Measurements from ENCODE around the gene ANO6.
A peak's percentile ranks its signal among the peaks of the same experiment; 100 is the strongest.

ANO6 gene

DNA sequence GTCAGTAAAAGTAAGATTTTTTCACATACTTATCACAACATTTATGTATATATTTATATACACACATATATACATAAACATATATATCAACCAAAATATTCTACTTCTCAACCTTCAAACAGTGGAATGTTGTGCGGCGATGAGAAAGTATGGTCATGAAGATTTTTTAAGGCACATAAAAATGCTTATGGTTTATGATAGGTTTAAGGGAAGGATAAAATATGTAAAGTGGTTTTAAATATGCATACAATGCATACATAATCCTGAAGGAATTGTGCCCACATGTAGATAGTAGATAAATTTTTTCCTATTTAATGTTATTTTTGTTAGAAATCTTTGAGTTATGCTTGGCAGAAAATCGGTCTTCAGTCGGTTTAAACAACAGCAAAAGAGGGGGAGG lies 182.7 kb downstream of the ANO6 start:
- DNase-seq (ENCODE audit: low read depth, low spot score), result no peak

DNA sequence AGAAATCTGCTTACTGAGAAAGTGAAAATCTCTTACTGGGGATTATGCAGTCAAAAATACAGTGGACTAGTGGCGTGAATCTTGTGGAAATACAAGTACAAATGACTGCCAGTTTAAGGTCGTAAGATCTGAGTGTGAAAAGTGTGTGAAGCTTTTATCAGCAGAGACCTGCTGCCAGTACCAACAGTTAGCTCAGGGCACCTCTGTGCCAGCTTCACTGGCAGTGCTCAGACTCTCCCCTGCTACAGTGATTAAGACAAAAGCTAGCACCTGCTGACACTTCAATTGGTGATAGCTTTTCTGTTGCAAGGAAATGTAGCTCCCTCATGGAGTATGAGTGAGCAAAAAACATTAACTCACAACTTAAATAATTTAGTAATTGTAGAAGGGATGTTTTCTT lies 185.1 kb downstream of the ANO6 start:
- DNase-seq (ENCODE audit: low read depth, low spot score), result no peak

DNA sequence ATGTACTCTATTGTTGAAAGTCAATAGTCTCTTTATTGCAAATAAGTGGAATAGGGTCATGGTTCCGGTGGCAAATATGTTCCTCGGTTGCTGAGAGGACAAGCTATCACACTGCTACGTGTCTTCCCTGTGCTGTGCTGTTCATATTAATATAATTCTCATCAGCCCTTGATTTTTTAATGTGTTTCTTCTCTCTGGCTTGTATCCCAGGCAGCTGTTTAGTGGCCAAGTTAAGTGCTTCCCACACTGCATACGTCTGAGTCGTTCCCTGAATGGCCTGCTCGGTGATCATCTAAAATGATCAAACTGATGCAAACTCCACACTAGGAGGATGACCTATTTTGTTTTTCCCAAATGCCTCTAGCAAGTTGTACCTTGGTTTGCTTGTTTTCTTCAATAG lies 186.4 kb downstream of the ANO6 start:
- no peak for DNase-seq (ENCODE audit: low read depth, low spot score)

DNA sequence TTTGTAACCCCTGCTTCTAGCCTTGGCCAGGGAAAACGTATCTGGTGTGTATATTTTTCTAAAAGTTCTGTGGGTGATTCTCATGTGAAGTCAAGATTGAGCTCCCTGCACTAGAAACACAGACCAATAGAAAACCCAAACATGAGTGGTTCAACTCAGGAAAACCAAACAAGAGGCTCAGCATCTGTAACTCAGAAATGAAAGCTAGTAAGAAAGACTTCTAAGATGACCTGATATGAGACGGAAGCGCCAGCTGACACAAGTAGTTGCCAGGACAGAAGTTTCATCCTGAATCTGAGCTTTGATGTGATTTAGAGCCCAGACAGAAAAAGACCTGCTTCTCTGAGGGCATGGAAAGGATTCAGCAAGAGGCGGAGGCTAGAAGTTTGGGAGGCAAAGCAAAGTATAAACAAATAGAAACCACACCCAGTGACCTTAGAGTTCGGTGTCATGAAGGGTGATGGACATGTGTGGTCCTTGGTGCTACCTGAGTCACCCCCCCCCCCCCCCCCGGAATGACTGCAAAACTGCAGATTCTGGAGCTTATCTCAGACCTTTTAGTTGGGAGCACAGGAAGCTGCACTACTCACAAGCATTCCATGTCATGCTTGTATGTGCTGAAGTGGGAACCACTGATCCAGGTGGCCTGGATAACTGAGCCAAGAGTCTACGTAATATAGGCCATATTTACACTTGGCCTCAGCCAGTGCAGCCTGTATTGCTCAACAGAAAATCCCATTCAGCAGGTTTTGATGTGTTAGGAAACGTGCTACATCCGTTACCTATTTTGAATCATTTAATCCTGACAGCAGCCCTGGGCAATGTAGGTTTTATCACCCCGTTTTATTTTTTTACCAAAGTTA lies 191.3 kb downstream of the ANO6 start:
- no peak for DNase-seq (ENCODE audit: low read depth, low spot score)

DNA sequence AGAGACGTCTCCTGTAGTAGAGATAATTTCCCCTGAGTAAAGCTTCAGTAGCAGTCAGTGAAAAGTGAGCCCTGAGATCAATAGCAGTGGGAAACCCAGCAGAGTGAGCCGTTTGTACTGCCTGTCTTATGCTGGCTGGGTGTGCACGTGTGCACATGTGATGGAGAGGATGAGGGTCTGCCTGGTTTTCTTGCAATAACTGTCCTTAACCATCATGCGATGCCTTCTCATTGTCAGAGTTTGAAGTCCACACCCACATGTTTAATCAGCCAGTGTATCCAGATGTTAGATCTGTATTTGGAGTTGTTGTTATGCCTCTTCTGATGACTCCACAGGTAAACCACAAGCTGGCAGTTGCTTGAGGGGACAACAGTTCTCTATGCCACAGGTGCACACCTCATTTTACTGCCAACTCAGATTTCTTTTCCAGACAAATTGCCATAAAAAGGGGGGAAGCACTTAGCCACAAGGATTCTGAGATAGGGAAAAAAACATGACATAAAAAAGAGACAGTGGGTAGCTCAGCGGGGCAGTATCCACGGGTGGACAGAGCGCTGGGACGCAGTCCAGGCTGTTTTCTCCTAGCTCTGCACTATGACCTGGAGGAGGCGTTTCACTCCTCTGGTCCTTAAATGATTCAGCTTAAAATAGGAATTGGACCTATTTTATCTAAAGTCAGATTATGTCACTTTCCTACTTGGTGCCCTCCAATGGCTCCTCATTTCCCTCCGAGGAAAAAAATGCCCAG lies 192.3 kb downstream of the ANO6 start:
- no peak for DNase-seq (ENCODE audit: low read depth, low spot score)

DNA sequence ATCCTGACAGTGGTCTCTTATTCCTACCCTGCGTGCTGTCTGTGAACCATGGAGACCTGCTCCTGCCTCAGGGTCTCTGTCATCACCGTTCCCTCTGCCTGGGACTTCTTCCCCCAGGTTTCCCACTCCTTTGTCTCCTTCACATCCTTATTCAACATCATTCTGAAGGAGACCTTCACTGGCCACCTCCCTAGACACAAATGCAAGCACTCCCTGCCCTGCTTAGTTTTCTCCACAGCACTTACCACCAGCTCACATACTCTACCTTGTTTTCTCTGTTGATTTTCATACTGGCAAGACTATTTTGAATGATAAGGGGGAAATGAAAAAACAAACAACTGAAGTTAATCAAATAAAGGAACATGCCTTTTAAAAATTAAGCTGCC lies 192.8 kb downstream of the ANO6 start:
- no peak for DNase-seq (ENCODE audit: low read depth, low spot score)

DNA sequence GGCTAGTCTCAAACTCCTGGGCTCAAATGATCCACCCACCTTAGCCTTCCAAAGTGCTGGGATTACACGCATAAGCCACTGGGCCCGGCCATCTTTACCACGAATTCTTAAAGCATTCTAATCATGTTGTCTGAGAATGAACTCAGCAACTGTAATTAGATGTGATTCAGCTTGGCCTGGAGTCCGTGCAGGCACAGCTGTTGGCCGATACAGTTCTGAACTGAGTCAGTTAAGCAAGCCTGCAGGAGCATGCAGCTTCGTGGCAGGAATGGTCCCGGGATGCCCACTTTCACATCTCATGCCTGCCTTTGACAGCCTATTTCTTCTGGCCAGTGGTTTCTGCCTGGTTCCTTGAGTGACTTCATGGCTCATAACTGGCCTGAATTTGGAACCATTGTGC lies 194.1 kb downstream of the ANO6 start:
- DNase-seq (ENCODE audit: low read depth, low spot score), result no peak

DNA sequence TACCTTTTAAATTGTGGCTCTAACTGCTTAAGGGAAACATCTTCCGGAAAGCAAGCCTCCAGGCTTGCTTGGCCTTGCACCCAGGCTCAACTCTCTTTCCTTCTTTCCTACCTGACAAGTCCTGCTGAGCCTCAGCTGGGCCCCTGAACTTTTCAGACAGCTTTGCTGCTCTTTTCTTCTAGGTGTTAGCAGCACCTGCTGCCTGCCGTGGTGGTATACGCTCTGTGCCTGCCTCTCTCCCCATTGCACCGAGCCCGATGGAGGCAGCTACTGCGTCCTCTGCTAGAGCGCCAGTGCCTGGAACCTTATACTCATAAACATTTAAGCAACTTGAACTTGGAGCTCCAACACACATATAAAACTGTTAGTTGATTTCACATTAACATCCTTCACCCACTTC lies 195.7 kb downstream of the ANO6 start:
- DNase-seq (ENCODE audit: low read depth, low spot score), result no peak

DNA sequence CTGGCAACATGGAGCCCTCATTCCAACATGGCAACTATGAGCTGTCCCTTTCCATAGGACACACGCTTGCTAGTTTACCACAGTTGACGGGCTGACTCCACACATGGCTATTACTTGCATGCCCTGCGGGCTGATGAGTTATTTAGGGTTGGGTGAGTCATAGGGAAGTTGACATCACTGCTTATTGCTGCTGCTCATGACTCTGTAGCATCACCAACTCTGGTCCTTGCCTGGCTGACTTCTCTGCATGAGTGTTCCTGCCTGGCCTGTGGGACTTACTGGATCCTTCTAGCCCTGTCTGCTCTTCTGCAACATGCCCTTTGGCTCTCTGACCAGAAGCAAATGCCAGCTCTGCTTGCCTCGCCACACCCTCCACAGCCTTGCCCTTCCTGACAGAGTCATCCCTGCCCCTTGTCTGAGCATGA lies 199.5 kb downstream of the ANO6 start:
- DNase-seq (ENCODE audit: low read depth, low spot score), result peak; percentile 73

DNA sequence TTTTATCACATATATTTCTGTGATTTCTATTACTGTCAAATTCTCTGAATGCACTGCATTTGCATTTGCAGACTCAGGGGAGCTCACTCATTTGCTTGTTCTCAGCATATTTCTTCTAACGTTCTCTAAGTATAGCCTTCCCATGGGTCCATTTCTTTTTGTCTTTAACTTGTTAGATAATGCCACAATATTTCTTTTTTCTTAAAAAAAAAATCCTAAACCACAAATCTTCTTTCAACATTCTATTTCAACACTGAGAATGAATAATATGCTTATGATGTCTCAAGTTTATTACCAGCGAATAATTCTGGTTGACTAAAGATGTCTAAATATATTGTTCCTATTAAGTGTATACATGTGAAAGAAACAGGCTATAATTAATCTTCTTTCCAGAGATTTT lies 200.2 kb downstream of the ANO6 start:
- no peak for DNase-seq (ENCODE audit: low read depth, low spot score)

DNA sequence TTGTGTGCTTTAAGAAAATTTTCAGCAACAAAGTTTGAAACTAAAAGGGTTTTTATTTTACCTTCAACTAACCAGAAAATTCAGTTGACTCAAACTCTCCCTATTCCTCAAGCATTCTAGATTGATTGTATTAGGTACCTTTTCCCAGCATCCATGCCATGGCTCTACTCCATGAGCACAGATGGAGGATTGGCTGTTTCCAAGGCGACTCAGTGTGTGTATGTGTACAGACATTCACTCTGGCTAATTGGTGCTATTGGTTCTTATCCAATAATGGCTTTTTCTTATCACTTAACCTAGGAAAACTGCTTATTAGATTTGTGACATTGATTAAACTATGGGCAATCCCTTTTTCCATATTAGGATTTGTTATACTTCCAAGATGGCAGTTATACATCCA lies 202.6 kb downstream of the ANO6 start:
- no peak for DNase-seq (ENCODE audit: low read depth, low spot score)

DNA sequence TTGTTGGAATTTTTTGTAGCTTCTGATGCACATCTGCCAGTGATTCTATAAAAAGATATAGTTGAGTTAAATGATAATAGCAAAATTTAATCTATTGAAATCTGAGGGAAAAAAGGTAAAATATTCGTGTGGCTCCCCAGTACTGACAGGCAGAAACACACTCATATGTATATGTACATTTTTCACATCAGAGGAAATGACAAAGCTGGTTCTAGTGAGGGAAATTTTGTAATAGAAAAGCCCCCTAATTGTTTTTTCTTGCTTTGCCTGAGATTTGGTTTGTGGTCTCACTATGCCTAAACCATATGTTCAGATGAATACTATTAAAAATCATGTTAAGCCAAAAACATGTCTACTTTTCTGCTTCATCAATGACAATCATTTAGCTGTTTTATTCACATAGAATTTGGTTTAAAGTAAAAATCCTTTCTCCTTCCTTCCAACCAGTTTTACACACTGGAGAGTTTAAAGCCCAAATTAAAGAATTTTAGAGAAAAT lies 203.5 kb downstream of the ANO6 start:
- DNase-seq (ENCODE audit: low read depth, low spot score), result no peak

DNA sequence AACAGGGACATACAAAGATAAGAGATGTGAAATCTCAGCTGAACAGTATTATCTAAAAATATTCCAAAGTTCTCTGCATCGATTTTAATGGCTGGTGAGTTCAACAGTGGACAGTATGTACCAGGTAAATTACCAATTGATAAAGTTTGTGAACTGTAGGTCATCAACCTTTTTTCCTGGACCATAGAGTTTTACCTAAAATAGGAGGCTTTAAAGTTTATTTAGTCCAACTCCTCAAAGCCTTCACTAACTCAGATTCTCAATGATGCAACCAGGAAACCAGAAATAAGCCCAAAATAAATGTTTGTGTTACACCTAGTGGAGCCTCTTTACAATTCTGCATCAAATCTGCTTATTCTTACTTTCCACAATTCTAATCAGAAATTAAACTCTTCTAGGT lies 205.8 kb downstream of the ANO6 start:
- DNase-seq (ENCODE audit: low read depth, low spot score), result no peak

DNA sequence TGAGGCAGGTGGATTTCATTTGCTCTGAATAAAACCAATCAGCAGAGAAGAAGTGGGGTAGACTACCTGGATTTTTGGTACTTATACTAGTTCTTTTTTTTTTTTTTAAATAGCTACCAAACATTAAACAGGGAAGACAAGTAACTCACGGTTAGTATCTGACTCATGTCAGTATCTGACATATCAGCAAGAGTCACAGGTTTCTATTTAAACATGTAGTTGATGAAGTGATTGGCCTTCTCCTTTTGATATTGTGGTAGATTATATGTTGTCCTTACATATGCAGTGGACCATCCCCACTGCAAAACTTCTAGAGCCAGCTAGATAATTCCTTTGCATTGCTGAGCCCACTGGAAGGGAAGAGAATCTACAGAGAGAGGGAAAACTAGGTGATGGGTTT lies 208.0 kb downstream of the ANO6 start:
- DNase-seq (ENCODE audit: low read depth, low spot score), result no peak

DNA sequence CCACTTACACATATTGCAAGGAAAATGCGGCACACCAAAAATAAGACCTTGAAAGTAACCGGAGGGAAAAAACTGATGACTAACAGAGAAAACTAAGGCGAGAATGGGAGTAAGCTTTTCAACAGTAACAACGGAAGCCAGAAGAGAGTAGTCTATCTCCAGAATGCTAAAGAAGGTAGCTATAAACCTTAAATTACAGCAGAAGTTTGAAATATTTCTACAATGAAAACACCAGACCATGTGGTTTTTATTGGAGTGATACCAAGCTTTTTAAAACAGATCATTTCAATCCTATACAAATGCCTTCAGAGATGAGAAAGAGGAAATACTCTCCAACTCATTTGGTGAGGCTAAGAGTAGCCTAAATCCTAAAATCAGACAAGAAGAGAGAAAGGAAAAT lies 209.5 kb downstream of the ANO6 start:
- no peak for DNase-seq (ENCODE audit: low read depth, low spot score)

DNA sequence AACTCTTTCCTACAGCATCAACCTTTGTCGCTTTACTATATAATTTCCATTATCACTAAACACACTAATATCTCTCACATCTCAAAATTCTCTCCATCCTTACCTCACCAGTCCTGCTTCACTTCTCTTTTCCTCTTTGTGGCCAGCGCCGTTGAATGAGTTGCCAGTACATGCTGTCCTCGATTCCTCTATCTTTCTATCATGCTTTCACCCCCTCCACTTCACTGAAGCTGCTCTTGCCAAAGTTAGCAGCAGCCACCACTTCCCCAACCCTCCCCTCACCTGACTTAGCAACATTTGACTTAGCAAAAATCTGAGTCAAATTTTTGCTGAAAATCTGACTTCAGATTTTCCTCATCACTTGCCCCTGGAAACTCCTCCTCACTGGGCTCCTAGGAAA lies 210.4 kb downstream of the ANO6 start:
- DNase-seq (ENCODE audit: low read depth, low spot score), result no peak

DNA sequence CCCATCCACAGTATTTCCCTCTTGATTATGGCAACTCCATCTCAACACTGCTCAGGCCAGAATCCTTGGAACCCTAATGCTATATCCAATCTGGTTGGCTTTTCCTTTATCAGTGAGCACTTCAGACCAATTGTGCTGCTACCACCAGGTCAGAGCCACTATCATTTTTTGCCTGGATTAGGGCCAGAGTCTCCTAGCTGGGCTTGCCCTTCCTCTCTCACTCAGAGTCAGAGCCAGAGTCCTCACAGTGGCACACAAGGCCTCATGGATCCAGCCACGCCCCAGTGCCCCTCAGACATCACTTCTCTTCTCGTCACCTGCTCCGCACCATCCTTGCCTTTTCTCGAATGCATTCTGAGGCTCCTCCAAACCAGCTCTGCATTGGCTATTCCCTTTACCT lies 211.1 kb downstream of the ANO6 start:
- DNase-seq (ENCODE audit: low read depth, low spot score), result no peak

DNA sequence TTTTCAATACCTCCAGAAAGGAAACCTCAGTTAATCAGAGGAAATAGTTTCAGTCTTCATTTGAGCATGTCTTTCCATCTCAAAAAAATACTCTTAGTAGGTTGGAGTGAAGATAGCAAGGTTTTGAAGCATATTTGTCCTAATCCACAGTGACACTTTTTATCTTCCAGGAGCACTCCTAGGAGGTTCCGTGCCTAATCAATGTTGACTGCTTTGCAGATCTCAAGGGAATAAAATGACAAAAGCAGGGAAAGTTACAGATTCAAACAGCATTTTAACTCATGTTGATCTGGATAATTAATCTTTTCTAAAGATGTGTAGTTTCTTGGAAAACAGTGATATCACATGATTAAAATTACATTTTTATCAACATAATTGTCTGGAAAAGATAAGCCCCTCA lies 213.9 kb downstream of the ANO6 start:
- DNase-seq (ENCODE audit: low read depth, low spot score), result no peak

DNA sequence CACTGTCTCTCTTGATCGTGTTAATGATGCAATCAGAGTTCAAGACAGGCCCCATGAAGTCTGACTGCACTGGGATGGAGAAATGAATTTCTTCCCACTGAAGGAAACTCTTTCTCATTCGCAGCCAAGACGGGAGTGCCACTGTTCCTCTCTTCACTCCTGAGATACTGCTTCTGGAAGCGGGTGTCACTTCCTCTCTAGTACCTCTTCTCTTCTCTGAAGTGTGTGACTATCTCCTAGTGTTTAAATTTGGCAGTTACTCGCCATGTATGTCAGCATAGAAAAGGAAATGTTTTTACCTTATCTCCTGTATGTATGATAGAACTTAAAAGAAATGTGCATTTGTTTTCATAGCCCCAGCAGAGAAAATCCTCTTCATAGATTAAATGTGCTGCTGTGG lies 215.2 kb downstream of the ANO6 start:
- no peak for DNase-seq (ENCODE audit: low read depth, low spot score)

DNA sequence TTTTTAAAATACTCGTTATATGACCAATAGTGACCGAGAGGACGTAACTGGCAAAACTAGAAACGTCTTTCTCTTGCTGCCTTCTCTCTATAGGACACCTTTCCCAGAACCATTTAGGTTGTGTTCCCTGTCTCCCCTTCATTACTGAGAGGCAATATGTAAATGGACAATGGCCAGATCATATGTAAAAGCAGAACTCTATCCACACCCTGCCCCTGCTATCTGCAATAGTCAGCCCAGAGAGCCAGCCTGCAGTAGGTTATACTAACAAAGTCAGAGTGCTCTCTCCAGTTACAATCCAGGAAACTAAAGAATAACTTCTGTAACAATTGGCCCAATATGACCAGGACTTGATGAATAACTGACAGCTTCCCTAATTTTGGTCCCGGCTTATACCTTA lies 216.8 kb downstream of the ANO6 start:
- DNase-seq (ENCODE audit: low read depth, low spot score), result no peak

DNA sequence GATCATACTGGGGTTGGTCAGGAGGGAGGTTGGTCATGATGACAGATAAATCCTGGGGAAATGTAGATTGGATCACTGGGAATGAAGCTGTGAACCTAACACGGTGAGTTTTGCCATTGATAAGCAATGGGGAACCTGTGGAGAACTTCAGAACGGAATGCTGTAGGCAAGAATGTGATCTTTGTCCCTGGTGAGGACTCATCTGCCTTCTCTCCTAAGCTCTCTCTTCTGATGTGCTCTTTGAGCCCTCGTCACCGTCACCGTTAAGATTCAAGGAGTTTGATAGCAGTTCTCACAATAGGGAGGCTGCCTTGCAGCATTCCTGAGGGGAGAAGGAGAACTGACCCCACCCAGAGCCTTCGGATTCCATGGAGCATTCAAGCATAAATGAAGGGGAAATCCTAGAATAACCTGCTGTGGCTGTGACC lies 217.6 kb downstream of the ANO6 start:
- no peak for DNase-seq (ENCODE audit: low read depth, low spot score)

DNA sequence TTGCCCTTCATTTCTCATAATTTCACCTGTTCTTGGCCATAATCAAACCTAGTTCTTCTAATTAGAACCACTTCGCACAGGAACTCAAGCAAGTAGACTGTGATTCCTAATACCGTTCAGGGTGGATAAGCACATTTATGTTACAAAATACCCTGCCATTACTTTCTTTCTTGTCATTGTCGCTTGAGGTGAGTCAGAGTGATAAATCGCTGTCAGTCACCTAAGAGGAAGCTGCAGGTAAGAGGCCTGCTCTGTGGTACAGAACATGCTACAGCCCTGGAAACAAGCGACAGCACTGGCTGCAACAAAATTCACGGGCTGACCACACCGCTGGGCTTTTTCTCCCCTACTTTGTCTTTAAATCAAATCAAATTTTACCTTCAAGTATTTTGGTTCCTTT lies 218.2 kb downstream of the ANO6 start:
- DNase-seq (ENCODE audit: low read depth, low spot score), result no peak
